H9 (cell line): ENCODE data around the gene PLCL1. TPM values are rescaled to one million over a fixed set of nuclear protein-coding genes. Genes with fewer than 3 reads are reported as not detected.

Experiments
- DNase-seq: peaks from one replicate; pipeline ENCODE4 v3.0.0-alpha.2; 2017
- H2AFZ ChIP-seq: one replicate; pipeline ENCODE4 v1.6.1; 2013; ENCODE audit warnings: mild to moderate bottlenecking, low read length, control low read depth, moderate library complexity
- H2AK5ac ChIP-seq: 2 replicates; pipeline ENCODE4 v1.6.1; 2013; ENCODE audit warnings: low read length, control low read depth, mixed read lengths; ENCODE audit not compliant: insufficient read length
- H2BK120ac ChIP-seq: one replicate; pipeline ENCODE4 v1.6.1; 2013; ENCODE audit warnings: low read depth, mild to moderate bottlenecking, low read length, control low read depth, inconsistent platforms; ENCODE audit not compliant: poor library complexity, severe bottlenecking
- H2BK12ac ChIP-seq: 2 replicates; pipeline ENCODE4 v1.6.1; 2013; ENCODE audit warnings: low read length, control low read depth, mixed read lengths, low read depth; ENCODE audit not compliant: insufficient read length
- H2BK15ac ChIP-seq: 2 replicates; pipeline ENCODE4 v1.6.1; 2013; ENCODE audit warnings: low read depth, low read length, control low read depth
- H2BK20ac ChIP-seq: one replicate; pipeline ENCODE4 v1.6.1; 2013; ENCODE audit warnings: low read depth, mild to moderate bottlenecking, low read length, control low read depth, inconsistent platforms; ENCODE audit not compliant: poor library complexity, severe bottlenecking
- H2BK5ac ChIP-seq: 2 replicates; pipeline ENCODE4 v1.6.1; 2013; ENCODE audit warnings: low read length, control low read depth, mixed read lengths; ENCODE audit not compliant: insufficient read length
- H3K14ac ChIP-seq: 2 replicates; pipeline ENCODE4 v1.6.1; 2013; ENCODE audit warnings: low read length, control low read depth; ENCODE audit not compliant: insufficient read depth
- H3K18ac ChIP-seq: 2 replicates; pipeline ENCODE4 v1.6.1; 2013; ENCODE audit warnings: low read depth, mild to moderate bottlenecking, mixed read lengths, low read length, control low read depth; ENCODE audit not compliant: insufficient read length
- H3K23ac ChIP-seq: 2 replicates; pipeline ENCODE4 v1.6.1; 2013; ENCODE audit warnings: low read length, control low read depth, mixed read lengths, low read depth; ENCODE audit not compliant: insufficient read length
- H3K23me2 ChIP-seq: 2 replicates; pipeline ENCODE4 v1.6.1; 2013; ENCODE audit warnings: low read depth, mild to moderate bottlenecking, mixed read lengths, low read length, control low read depth; ENCODE audit not compliant: insufficient read length, poor library complexity, severe bottlenecking
- H3K27ac ChIP-seq: 2 replicates; pipeline ENCODE4 v1.5.1; 2013; ENCODE audit warnings: low read length, control low read depth, mixed read lengths, low read depth; ENCODE audit not compliant: insufficient read length
- H3K27me3 ChIP-seq: 2 replicates; pipeline ENCODE4 v1.6.1; 2013; ENCODE audit warnings: low read length, control low read depth, inconsistent platforms; ENCODE audit not compliant: insufficient read depth
- H3K4ac ChIP-seq: 2 replicates; pipeline ENCODE4 v1.6.1; 2013; ENCODE audit warnings: low read depth, mild to moderate bottlenecking, control low read depth, inconsistent platforms, low read length, moderate library complexity
- H3K4me1 ChIP-seq: 2 replicates; pipeline ENCODE4 v1.6.1; 2013; ENCODE audit warnings: low read length, control low read depth, inconsistent platforms; ENCODE audit not compliant: insufficient read depth
- H3K4me2 ChIP-seq: 2 replicates; pipeline ENCODE4 v1.6.1; 2013; ENCODE audit warnings: low read length, control low read depth, mixed read lengths; ENCODE audit not compliant: insufficient read length, insufficient read depth
- H3K56ac ChIP-seq: 2 replicates; pipeline ENCODE4 v1.6.1; 2013; ENCODE audit warnings: low read depth, mild to moderate bottlenecking, mixed read lengths, low read length, control low read depth; ENCODE audit not compliant: insufficient read length
- H3K79me1 ChIP-seq: 2 replicates; pipeline ENCODE4 v1.6.1; 2013; ENCODE audit warnings: low read depth, mild to moderate bottlenecking, moderate library complexity, low read length, control low read depth, inconsistent platforms; ENCODE audit not compliant: insufficient read depth, poor library complexity, severe bottlenecking
- H3K79me2 ChIP-seq: 2 replicates; pipeline ENCODE4 v1.6.1; 2013; ENCODE audit warnings: low read length, control low read depth, inconsistent platforms; ENCODE audit not compliant: insufficient read depth
- H3K9ac ChIP-seq: 2 replicates; pipeline ENCODE4 v1.6.1; 2013; ENCODE audit warnings: low read length, control low read depth, mixed read lengths; ENCODE audit not compliant: insufficient read length; ENCODE audit errors: extremely low read depth
- H3K9me3 ChIP-seq: one replicate; pipeline ENCODE4 v1.6.1; 2013; ENCODE audit warnings: low read depth, low read length, inconsistent platforms; ENCODE audit not compliant: control insufficient read depth
- H3T11ph ChIP-seq: one replicate; pipeline ENCODE4 v1.6.1; 2013; ENCODE audit warnings: mild to moderate bottlenecking, low read length, control low read depth, inconsistent platforms
- H4K20me1 ChIP-seq: one replicate; pipeline ENCODE4 v1.6.1; 2013; ENCODE audit not compliant: control insufficient read depth, insufficient read length, insufficient read depth
- H4K5ac ChIP-seq: 2 replicates; pipeline ENCODE4 v1.6.1; 2013; ENCODE audit warnings: low read depth, mild to moderate bottlenecking, mixed read lengths, low read length, control low read depth; ENCODE audit not compliant: insufficient read length
- H4K8ac ChIP-seq: replicated peaks from 2 replicates; pipeline ENCODE4 v1.6.1; 2013; ENCODE audit warnings: low read length, control low read depth, mixed read lengths, low read depth; ENCODE audit not compliant: insufficient read length
- H4K91ac ChIP-seq: 2 replicates; pipeline ENCODE4 v1.6.1; 2013; ENCODE audit warnings: low read depth, mild to moderate bottlenecking, moderate library complexity, mixed read lengths, low read length, control low read depth; ENCODE audit not compliant: insufficient read length
- H3K27ac Mint-ChIP-seq, 3 experiments: 2 replicates in 2 of 3; 3 replicates in 1 of 3; pipeline ENCODE4 v1.8.0; 2020 to 2021; ENCODE audit warnings: mixed read lengths in 3 of 3, mild to moderate bottlenecking in 1 of 3, moderate library complexity in 1 of 3
- H3K27me3 Mint-ChIP-seq: 2 replicates; pipeline ENCODE4 v1.8.0; 2021; ENCODE audit warnings: low read depth, mild to moderate bottlenecking, moderate library complexity, mixed read lengths
- H3K36me3 Mint-ChIP-seq, 3 experiments: 2 replicates in 2 of 3; 3 replicates in 1 of 3; pipeline ENCODE4 v1.8.0; 2020 to 2021; ENCODE audit warnings: low read depth in 3 of 3, mixed read lengths in 3 of 3; ENCODE audit not compliant: insufficient read depth in 1 of 3
- H3K4me1 Mint-ChIP-seq, 2 experiments: 2 replicates each; pipeline ENCODE4 v1.8.0; 2020; ENCODE audit warnings: mixed read lengths in 2 of 2
- H3K4me3 Mint-ChIP-seq, 2 experiments: 2 replicates in 1 of 2; 3 replicates in 1 of 2; pipeline ENCODE4 v1.8.0; 2020 to 2021; ENCODE audit warnings: mild to moderate bottlenecking in 2 of 2, mixed read lengths in 2 of 2, moderate library complexity in 1 of 2
- H3K9me3 Mint-ChIP-seq, 2 experiments: 2 replicates in 1 of 2; 3 replicates in 1 of 2; pipeline ENCODE4 v1.8.0; 2020; ENCODE audit warnings: mild to moderate bottlenecking in 2 of 2, mixed read lengths in 2 of 2, moderate library complexity in 1 of 2
- CTCF ChIP-seq: fragments of 200-600 bp; sonication (generic); conservative IDR thresholded peaks from 3 replicates; pipeline ENCODE4 v1.8.0; 2021; ENCODE audit warnings: antibody characterized with exemption, mild to moderate bottlenecking
- WGBS: extraction: QIAGEN DNeasy Blood & Tissue Kit; methylation state at CpG from one replicate; pipeline ENCODE4 v1.1.7; 2013; ENCODE audit warnings: missing lambda C conversion rate, low lambda C conversion rate, mixed read lengths; ENCODE audit not compliant: insufficient read length; ENCODE audit errors: extremely low coverage; 5-methylcytosine and 5-hydroxymethylcytosine counted together
- total RNA-seq: library from RNA; stranded (reverse); gene quantifications from 2 replicates; pipeline ENCODE4 v1.2.1, GENCODE V29; 2021

PLCL1 gene
- total RNA-seq, 1 experiment from 2014 or later: 0.04 TPM

GRCh38 chr2:197998702-197999101 lies 194.3 kb downstream of the PLCL1 start:
- no peaks in the 10 kb centered on the region for H3K36me3 Mint-ChIP-seq
- Histone ChIP-seq H2AFZ (no peak overlapping the region), H3K56ac (no peak overlapping the region), H4K20me1 (no peaks in the 10 kb centered on the region), H3K27ac (no peak overlapping the region), H4K8ac (no peak overlapping the region), H2BK20ac (no peak overlapping the region), H2AK5ac (no peak overlapping the region), H3K4me2 (no peak overlapping the region), H3K9me3 (no peaks in the 10 kb centered on the region), H2BK120ac (no peak overlapping the region), H3K79me1 (no peaks in the 10 kb centered on the region), H2BK5ac (no peak overlapping the region), H3K4me1 (no peaks in the 10 kb centered on the region), H3T11ph (no peak overlapping the region), H2BK12ac (no peak overlapping the region), H3K23ac (no peak overlapping the region), H3K18ac (no peak overlapping the region), H3K27me3 (no peaks in the 10 kb centered on the region), H3K4ac (no peak overlapping the region), H3K14ac (no peak overlapping the region; the same call in 1 of the 2 replicates), H3K9ac (no peak overlapping the region), H2BK15ac (no peak overlapping the region), H3K79me2 (no peaks in the 10 kb centered on the region), H4K91ac (no peak overlapping the region), H4K5ac (no peak overlapping the region), H3K23me2 (no peaks in the 10 kb centered on the region)
- peak overlapping the region in 1 of 3 experiments; percentile 21; a peak in 1 of 7 replicates for H3K27ac Mint-ChIP-seq
- no peaks in the 10 kb centered on the region; the same call in 1 of the 2 replicates for H3K27me3 Mint-ChIP-seq
- no peaks in the 10 kb centered on the region for H3K4me1 Mint-ChIP-seq
- no CpG with 5 or more reads among the region's 3 CpGs for WGBS
- H3K4me3 Mint-ChIP-seq: no peak overlapping the region
- DNase-seq: no peak
- H3K9me3 Mint-ChIP-seq: no peaks in the 10 kb centered on the region
- TF ChIP-seq CTCF: no peak
